ENCODE results near the gene USO1.

DNA sequence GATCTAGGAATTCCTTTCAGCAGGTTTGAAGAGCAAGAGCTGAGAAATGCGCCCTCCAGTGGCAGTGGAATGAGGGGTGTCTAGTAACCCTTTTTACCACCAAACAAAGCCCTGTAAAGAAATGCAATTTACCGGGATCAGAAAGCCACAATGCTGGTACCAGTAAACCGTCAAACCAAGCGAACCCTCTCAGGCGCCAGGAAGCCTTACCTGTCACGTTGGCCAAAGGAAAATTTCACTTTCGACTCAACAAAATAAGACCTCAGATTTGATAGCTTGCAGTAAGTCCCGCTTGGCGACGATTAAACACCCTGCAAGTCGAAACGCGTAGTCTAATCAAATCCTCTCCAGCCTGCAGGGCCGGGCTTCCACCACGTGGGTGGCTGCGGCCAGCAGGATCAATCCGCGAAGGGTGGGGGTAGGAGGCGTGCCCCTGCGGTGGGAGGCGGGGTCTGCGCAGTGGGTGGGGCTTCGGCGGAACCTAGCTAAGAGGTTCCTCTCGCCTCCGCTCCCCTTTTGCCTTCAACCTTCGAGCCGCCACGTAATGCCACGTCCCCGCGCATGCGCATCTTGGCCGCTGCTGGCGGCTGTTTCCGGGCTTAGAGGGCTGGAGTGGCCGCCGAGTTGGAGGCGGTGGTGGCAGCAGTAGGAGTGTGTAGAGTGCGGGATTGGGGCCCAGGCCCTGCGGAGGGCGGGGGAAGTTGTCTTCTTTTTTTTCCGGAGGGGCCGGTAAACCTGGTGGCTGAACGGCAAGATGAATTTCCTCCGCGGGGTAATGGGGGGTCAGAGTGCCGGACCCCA, at the start of gene USO1:
- TF ChIP-seq POLR2AphosphoS5 (IDR thresholded peaks at IDR 0.05; ENCODE audit: borderline replicate concordance, low read depth, low read length) (peak; percentile 97), EZH2 (IDR thresholded peaks at IDR 0.05) (no peak), FOXP2 (optimal IDR thresholded peaks at IDR 0.05; ENCODE audit: control extremely low read depth, extremely low read length, insufficient read depth) (no peak)
